Measurements from ENCODE around the gene EVPL.

EVPL gene

GRCh38 chr17:76014925-76015261 is 12.2 kb downstream of the EVPL start:
- no peak for DNase-seq

GRCh38 chr17:76014100-76014924 is 12.8 kb downstream of the EVPL start:
- peak; percentile 58 for DNase-seq

GRCh38 chr17:76013377-76013932 is 13.7 kb downstream of the EVPL start:
- DNase-seq = no peak

- no peak for DNase-seq
Measured at GRCh38 chr17:76011951-76012350, 15.2 kb downstream of the EVPL start.

- no peak for DNase-seq
Measured at GRCh38 chr17:76009969-76010661, 17.0 kb downstream of the EVPL start.

GRCh38 chr17:76009447-76009846 is 17.7 kb downstream of the EVPL start:
- DNase-seq = no peak

- DNase-seq = no peak
Measured at GRCh38 chr17:76008630-76009425, 18.3 kb downstream of the EVPL start.

- DNase-seq = no peak
Measured at GRCh38 chr17:76008208-76008607, 18.9 kb downstream of the EVPL start.

GRCh38 chr17:76007850-76008165 is 19.3 kb downstream of the EVPL start:
- DNase-seq = no peak

- no peak for DNase-seq
Measured at GRCh38 chr17:76007131-76007849, 19.8 kb downstream of the EVPL start.

- DNase-seq = peak; percentile 57
Measured at GRCh38 chr17:76005263-76006149, 21.6 kb downstream of the EVPL start.

GRCh38 chr17:76004750-76005262 is 22.3 kb downstream of the EVPL start:
- no peak for DNase-seq

GRCh38 chr17:76003915-76004314 is 23.2 kb downstream of the EVPL start:
- DNase-seq = no peak

GRCh38 chr17:76002100-76002499 is 25.0 kb downstream of the EVPL start:
- DNase-seq = no peak

GRCh38 chr17:76000755-76001521 is 26.2 kb downstream of the EVPL start, which contains the start of gene CDK3:
Gene CDK3 (plus strand): TSS chr17:76000855. CDS start chr17:76001426, 571 bp downstream.
- no peak for DNase-seq

- peak; percentile 24 for DNase-seq
Measured at GRCh38 chr17:76000016-76000754, 26.9 kb downstream of the EVPL start.

- DNase-seq = no peak
Measured at GRCh38 chr17:75998327-75998795, 28.7 kb downstream of the EVPL start.

- peak; percentile 74 for DNase-seq
Measured at GRCh38 chr17:75996665-75997590, 30.2 kb downstream of the EVPL start.

All from fibroblast of skin of right quadriceps (primary cell).